ENCODE results near the gene CALCOCO2. TPM values are rescaled to one million over a fixed set of nuclear protein-coding genes. Genes with fewer than 3 reads are reported as not detected.
"Not testable (repeated sequence)": the region's sequence is repeated elsewhere in the genome, so short reads cannot be mapped to it uniquely, and the experiment has no call there.

The CALCOCO2 gene
- total RNA-seq, 1 donor from 2014 or later, result 30.3 TPM

GRCh38 chr17:48795444-48796162 is 35.2 kb upstream of the CALCOCO2 start:
- H3K4me3 ChIP-seq (ENCODE audit: low read depth, low read length), result no peak overlapping the region
- H3K36me3 ChIP-seq (ENCODE audit: control insufficient read depth, insufficient read depth, low read length), result no peaks in the 10 kb centered on the region
- peaks cover 1% of the 10 kb centered on the region for H3K27me3 ChIP-seq (ENCODE audit: control insufficient read depth, insufficient read depth, low read length)
- no peak for DNase-seq (ENCODE audit: low read depth)
- TF ChIP-seq, protein P1, sequence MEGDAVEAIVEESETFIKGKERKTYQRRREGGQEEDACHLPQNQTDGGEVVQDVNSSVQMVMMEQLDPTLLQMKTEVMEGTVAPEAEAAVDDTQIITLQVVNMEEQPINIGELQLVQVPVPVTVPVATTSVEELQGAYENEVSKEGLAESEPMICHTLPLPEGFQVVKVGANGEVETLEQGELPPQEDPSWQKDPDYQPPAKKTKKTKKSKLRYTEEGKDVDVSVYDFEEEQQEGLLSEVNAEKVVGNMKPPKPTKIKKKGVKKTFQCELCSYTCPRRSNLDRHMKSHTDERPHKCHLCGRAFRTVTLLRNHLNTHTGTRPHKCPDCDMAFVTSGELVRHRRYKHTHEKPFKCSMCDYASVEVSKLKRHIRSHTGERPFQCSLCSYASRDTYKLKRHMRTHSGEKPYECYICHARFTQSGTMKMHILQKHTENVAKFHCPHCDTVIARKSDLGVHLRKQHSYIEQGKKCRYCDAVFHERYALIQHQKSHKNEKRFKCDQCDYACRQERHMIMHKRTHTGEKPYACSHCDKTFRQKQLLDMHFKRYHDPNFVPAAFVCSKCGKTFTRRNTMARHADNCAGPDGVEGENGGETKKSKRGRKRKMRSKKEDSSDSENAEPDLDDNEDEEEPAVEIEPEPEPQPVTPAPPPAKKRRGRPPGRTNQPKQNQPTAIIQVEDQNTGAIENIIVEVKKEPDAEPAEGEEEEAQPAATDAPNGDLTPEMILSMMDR (IDR thresholded peaks at IDR 0.05; ENCODE audit: insufficient read depth, low read length, severe bottlenecking), result no peak
- no peak for FAIRE-seq

DNA sequence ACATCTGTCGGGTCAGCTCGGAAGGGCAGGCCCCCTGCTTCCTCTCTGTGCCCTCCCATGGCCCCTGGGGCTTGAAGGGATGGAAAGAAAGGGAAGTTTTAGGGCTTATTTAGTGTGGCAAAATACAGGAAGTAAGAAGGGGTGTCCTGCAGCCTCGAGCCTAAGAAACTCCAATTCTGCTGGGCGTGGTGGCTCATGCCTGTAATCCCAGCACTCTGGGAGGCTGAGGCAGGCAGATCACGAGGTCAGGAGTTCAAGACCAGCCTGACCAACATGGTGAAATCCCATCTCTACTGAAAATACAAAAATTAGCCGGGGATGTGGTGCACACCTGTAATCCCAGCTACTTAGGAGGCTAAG is 34.7 kb upstream of the CALCOCO2 start:
- DNase-seq (ENCODE audit: low read depth); FAIRE-seq; H3K4me3 ChIP-seq (ENCODE audit: low read depth, low read length); H3K27me3 ChIP-seq (ENCODE audit: control insufficient read depth, insufficient read depth, low read length); H3K36me3 ChIP-seq (ENCODE audit: control insufficient read depth, insufficient read depth, low read length): not testable (repeated sequence)

DNA sequence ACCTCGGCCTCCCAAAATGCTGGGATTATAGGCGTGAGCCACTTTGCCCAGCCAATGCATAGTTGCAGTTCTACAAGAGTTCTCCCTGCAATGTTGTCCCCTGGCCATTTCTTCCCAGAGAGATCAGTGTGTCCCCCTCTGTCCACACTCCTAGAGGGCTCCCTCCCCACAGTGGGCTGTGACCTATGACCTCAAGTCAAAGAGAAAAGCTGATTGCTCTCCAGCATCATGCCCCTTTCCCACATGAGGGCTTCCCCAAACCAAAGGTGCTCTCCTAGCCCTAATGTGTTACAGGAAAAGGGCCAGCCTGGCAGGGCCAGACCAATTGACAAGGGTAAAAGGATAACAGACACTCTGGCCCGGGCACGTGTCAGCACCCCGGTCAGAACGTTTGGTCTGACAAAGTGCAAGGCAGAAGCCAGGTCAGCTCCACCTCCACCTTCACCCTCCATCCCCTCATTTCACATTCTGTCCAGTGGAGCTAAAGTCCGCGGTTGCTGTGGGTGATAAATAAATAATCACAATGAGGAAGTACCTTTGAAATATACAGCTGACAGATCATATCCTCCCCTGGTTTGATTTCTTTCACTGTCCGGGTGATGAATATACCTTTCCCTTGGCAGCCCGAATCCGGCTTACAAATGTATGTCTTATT is 31.6 kb upstream of the CALCOCO2 start:
- Histone ChIP-seq H3K4me3 (ENCODE audit: low read depth, low read length) (no peak overlapping the region), H3K27me3 (ENCODE audit: control insufficient read depth, insufficient read depth, low read length) (peaks cover 4% of the 10 kb centered on the region), H3K36me3 (ENCODE audit: control insufficient read depth, insufficient read depth, low read length) (no peaks in the 10 kb centered on the region)
- FAIRE-seq (no peak), DNase-seq (ENCODE audit: low read depth) (no peak)
- TF ChIP-seq, protein P1 (IDR thresholded peaks at IDR 0.05; ENCODE audit: insufficient read depth, low read length, severe bottlenecking), result no peak

DNA sequence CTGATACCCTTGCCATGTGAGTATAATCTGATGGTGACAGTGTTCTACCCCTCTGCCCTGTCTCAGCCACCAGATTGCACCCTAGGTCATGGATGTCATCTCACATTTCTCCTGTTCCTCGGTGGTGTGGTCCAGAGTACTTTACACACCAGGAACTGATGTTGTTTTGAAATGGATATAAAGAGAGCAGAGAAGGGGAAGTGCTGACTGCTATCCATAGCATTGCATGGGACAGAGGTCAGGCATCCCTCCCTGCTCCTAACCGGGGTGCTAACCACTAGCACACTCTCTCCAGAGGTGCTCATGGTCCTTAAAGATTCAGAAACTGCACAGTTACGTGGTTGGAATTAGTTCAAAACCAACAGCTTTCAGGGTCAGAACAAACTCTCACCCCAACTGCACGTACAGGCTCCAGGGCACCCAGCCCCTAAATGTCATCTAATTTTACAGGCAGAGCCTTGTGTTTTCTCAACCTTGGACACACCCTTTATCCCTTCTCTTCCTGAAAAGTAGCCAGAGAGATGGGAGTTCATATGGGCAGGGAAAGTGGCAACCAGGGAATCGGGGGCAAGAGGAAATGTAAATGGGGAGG is 30.1 kb upstream of the CALCOCO2 start:
- FAIRE-seq (no peak), DNase-seq (ENCODE audit: low read depth) (no peak)
- TF ChIP-seq, protein P1 (IDR thresholded peaks at IDR 0.05; ENCODE audit: insufficient read depth, low read length, severe bottlenecking), result no peak
- peaks cover 3% of the 10 kb centered on the region for H3K27me3 ChIP-seq (ENCODE audit: control insufficient read depth, insufficient read depth, low read length)
- no peaks in the 10 kb centered on the region for H3K36me3 ChIP-seq (ENCODE audit: control insufficient read depth, insufficient read depth, low read length)
- no peak overlapping the region for H3K4me3 ChIP-seq (ENCODE audit: low read depth, low read length)

DNA sequence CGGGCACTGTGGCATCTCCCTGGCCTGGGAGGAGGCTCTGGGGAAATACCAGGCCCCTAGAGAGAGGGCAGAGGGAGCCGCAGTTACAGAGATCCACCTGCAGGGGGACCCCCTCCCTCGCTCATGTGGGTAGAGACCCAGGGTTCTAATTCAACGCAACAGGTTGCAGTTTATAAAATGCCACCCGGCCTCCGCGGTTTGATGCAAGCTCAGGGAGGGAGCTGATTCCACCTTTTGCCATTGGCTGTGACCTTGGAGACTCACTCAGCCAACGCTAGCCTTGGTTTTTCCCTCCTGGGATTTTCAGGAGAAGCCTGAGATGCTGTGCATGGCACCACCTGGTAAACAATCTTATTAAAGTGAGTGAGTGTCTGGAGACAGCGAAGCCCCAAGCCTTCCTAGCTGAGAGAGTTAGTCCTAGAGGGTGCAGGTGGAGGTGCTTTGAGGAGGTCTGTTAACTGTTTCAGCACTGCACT is 25.9 kb upstream of the CALCOCO2 start:
- DNase-seq (ENCODE audit: low read depth) (no peak), FAIRE-seq (no peak)
- H3K36me3 ChIP-seq (ENCODE audit: control insufficient read depth, insufficient read depth, low read length), result no peaks in the 10 kb centered on the region
- H3K4me3 ChIP-seq (ENCODE audit: low read depth, low read length), result no peak overlapping the region
- peaks cover 3% of the 10 kb centered on the region for H3K27me3 ChIP-seq (ENCODE audit: control insufficient read depth, insufficient read depth, low read length)
- TF ChIP-seq, protein P1 (IDR thresholded peaks at IDR 0.05; ENCODE audit: insufficient read depth, low read length, severe bottlenecking), result peak; percentile 92

- peaks cover 4% of the 10 kb centered on the region for H3K27me3 ChIP-seq (ENCODE audit: control insufficient read depth, insufficient read depth, low read length)
- no peak for FAIRE-seq
- H3K36me3 ChIP-seq (ENCODE audit: control insufficient read depth, insufficient read depth, low read length), result no peaks in the 10 kb centered on the region
- no peak for DNase-seq (ENCODE audit: low read depth)
- TF ChIP-seq, protein P1 (IDR thresholded peaks at IDR 0.05; ENCODE audit: insufficient read depth, low read length, severe bottlenecking), result no peak
- H3K4me3 ChIP-seq (ENCODE audit: low read depth, low read length), result no peak overlapping the region
Measured at GRCh38 chr17:48809182-48809581, 21.7 kb upstream of the CALCOCO2 start.
